Measurements from ENCODE around the gene IQCK. TPM values are rescaled to one million over a fixed set of nuclear protein-coding genes. Genes with fewer than 3 reads are reported as not detected.
A peak's percentile ranks its signal among the peaks of the same experiment; 100 is the strongest.

IQCK gene
- total RNA-seq, 1 donor from 2014 or later: 18.6 TPM

DNA sequence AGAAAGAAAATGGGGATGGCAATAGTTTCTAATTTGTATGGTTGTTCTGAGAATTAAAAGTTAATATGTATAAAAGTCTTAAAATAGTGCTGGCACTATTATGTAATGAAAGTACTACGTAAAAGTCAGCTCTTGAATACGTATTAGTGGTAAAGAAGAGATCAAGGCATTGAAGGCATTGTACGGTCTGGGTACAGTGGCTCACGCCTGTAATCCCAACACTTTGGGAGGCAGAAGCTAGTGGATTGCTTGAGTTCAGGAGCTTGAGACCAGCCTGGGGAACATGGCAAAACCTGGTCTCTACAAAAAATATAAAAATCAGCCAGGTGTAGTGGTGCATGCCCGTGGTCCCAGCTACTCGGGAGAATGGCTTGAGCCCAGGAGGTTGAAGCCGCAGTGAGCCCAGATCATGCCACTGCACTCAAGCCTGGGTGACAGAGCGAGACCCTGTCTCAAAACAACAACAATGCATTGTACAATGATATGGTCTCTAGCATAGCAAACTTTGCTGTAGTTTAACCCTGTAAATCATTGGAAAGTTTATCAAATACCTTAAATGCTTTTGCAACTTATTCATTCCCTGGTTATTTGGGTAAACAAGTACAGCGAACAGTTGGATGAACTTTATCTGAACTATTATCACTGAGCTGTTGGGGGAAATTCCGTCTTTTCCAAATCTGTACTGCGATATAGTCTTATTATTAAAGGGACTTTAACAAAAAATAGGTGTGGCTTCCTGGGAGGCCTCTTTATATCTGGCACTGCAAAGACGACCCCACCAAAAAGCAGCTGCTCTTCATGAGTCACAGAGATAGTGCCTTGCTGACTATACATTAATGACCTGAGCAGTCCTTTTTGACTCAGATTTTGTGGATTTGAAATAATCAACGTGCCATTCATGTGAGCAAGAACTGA lies 93.0 kb downstream of the IQCK start:
- peaks cover 8% of the 10 kb centered on the region for H3K36me3 Mint-ChIP-seq (ENCODE audit: low read depth, unreplicated experiment)
- DNase-seq (ENCODE audit: low spot score): no peak
- TF ChIP-seq, protein P1, sequence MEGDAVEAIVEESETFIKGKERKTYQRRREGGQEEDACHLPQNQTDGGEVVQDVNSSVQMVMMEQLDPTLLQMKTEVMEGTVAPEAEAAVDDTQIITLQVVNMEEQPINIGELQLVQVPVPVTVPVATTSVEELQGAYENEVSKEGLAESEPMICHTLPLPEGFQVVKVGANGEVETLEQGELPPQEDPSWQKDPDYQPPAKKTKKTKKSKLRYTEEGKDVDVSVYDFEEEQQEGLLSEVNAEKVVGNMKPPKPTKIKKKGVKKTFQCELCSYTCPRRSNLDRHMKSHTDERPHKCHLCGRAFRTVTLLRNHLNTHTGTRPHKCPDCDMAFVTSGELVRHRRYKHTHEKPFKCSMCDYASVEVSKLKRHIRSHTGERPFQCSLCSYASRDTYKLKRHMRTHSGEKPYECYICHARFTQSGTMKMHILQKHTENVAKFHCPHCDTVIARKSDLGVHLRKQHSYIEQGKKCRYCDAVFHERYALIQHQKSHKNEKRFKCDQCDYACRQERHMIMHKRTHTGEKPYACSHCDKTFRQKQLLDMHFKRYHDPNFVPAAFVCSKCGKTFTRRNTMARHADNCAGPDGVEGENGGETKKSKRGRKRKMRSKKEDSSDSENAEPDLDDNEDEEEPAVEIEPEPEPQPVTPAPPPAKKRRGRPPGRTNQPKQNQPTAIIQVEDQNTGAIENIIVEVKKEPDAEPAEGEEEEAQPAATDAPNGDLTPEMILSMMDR (IDR thresholded peaks at IDR 0.05; ENCODE audit: unreplicated experiment): no peak
- no peak overlapping the region for H3K27ac Mint-ChIP-seq (ENCODE audit: unreplicated experiment)
- no peaks in the 10 kb centered on the region for H3K27me3 Mint-ChIP-seq (ENCODE audit: unreplicated experiment)
- H3K4me1 Mint-ChIP-seq (ENCODE audit: unreplicated experiment): no peaks in the 10 kb centered on the region
- no peak overlapping the region for H3K4me3 Mint-ChIP-seq (ENCODE audit: unreplicated experiment)
- H3K9me3 Mint-ChIP-seq (ENCODE audit: unreplicated experiment): peaks cover 9% of the 10 kb centered on the region

- no peaks in the 10 kb centered on the region for H3K4me1 Mint-ChIP-seq (ENCODE audit: unreplicated experiment)
- peak overlapping the region; percentile 24 for H3K4me3 Mint-ChIP-seq (ENCODE audit: unreplicated experiment)
- DNase-seq (ENCODE audit: low spot score): no peak
- H3K36me3 Mint-ChIP-seq (ENCODE audit: low read depth, unreplicated experiment): peaks cover 7% of the 10 kb centered on the region
- peaks cover 9% of the 10 kb centered on the region for H3K9me3 Mint-ChIP-seq (ENCODE audit: unreplicated experiment)
- H3K27ac Mint-ChIP-seq (ENCODE audit: unreplicated experiment): no peak overlapping the region
- H3K27me3 Mint-ChIP-seq (ENCODE audit: unreplicated experiment): no peaks in the 10 kb centered on the region
- TF ChIP-seq, protein P1 (IDR thresholded peaks at IDR 0.05; ENCODE audit: unreplicated experiment): no peak
Observed at GRCh38 chr16:19812986-19813385, 94.9 kb downstream of the IQCK start.

GRCh38 chr16:19815418-19815817 lies 97.3 kb downstream of the IQCK start:
- H3K27ac Mint-ChIP-seq (ENCODE audit: unreplicated experiment): no peak overlapping the region
- DNase-seq (ENCODE audit: low spot score): no peak
- no peak overlapping the region for H3K4me3 Mint-ChIP-seq (ENCODE audit: unreplicated experiment)
- TF ChIP-seq, protein P1 (IDR thresholded peaks at IDR 0.05; ENCODE audit: unreplicated experiment): no peak
- H3K27me3 Mint-ChIP-seq (ENCODE audit: unreplicated experiment): no peaks in the 10 kb centered on the region
- H3K4me1 Mint-ChIP-seq (ENCODE audit: unreplicated experiment): no peaks in the 10 kb centered on the region
- peaks cover 7% of the 10 kb centered on the region for H3K36me3 Mint-ChIP-seq (ENCODE audit: low read depth, unreplicated experiment)
- H3K9me3 Mint-ChIP-seq (ENCODE audit: unreplicated experiment): peaks cover 9% of the 10 kb centered on the region

DNA sequence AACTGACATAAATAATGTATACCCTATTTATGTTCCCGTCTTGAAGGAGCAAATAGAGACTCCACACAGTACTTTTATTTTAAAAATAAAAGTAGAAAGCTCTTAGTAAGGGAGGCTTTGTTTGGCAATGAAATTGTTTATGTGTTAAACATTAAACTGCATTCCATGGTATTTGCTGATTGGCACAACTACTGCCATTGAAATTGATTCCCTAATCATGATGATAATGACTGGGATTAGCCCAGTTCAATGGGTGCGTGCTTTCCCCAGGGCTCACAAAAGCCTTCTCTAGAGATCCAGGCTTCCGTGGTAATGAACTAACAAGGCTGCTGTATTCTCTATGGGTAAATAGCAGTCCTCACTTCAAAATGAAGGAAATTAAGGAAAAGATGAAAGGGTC lies 99.1 kb downstream of the IQCK start:
- TF ChIP-seq, protein P1 (IDR thresholded peaks at IDR 0.05; ENCODE audit: unreplicated experiment): no peak
- no peak for DNase-seq (ENCODE audit: low spot score)
- Mint-ChIP-seq H3K9me3 (ENCODE audit: unreplicated experiment) (peaks cover 9% of the 10 kb centered on the region), H3K4me1 (ENCODE audit: unreplicated experiment) (no peaks in the 10 kb centered on the region), H3K27me3 (ENCODE audit: unreplicated experiment) (no peaks in the 10 kb centered on the region), H3K27ac (ENCODE audit: unreplicated experiment) (no peak overlapping the region), H3K36me3 (ENCODE audit: low read depth, unreplicated experiment) (peaks cover 7% of the 10 kb centered on the region), H3K4me3 (ENCODE audit: unreplicated experiment) (no peak overlapping the region)

DNA sequence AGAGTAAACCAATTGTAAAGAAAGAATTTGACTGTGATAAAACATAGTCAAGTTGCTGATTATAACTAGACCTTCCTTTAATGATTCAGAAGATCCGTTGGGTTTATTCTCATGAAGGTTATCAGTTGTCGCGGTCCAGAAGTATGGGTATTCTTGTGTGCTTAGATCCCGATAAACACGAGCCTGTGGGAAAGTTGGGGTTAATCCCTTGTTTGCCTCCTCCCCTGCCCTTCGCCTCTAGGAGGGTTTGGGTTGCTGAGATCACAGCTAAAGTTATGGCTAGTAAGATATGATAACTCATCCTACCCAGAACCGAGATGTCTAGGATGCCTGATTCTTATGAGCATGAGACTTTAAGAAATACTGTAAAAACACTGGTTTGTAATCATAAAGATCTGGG lies 99.8 kb downstream of the IQCK start:
- Mint-ChIP-seq H3K9me3 (ENCODE audit: unreplicated experiment) (peaks cover 6% of the 10 kb centered on the region), H3K36me3 (ENCODE audit: low read depth, unreplicated experiment) (peaks cover 7% of the 10 kb centered on the region), H3K27ac (ENCODE audit: unreplicated experiment) (no peak overlapping the region), H3K4me1 (ENCODE audit: unreplicated experiment) (peaks cover 6% of the 10 kb centered on the region), H3K27me3 (ENCODE audit: unreplicated experiment) (peaks cover 2% of the 10 kb centered on the region), H3K4me3 (ENCODE audit: unreplicated experiment) (no peak overlapping the region)
- DNase-seq (ENCODE audit: low spot score): no peak
- TF ChIP-seq, protein P1 (IDR thresholded peaks at IDR 0.05; ENCODE audit: unreplicated experiment): no peak
